SK-N-SH (cell line): ENCODE results near the gene UNK. TPM values are rescaled to one million over a fixed set of nuclear protein-coding genes. Genes with fewer than 3 reads are reported as not detected.

Experiments
- CTCF ChIA-PET: fragments of 300-600, 350-600 bp; formaldehyde crosslinking; extraction: SDS; loops from one replicate; lab custom pipeline; 2021; lab: Yijun Ruan, JAX
- POLR2A ChIA-PET: fragments of 350-600 bp; sonication (Branson Sonifier 250); formaldehyde crosslinking; extraction: SDS; loops from one replicate; lab custom pipeline; 2020; ENCODE audit warnings: antibody characterized with exemption, inconsistent platforms; lab: Yijun Ruan, JAX
- DNase-seq: peaks from one replicate; pipeline ENCODE4 v3.0.0; 2012
- H2AFZ ChIP-seq: fragments of 200-600 bp; sonication (generic); 2 replicates; pipeline ENCODE4 v1.8.1; 2016; ENCODE audit warnings: antibody characterized with exemption, mild to moderate bottlenecking, low read depth
- H3F3A ChIP-seq: fragments of 200-600 bp; sonication (generic); replicated peaks from 2 replicates; pipeline ENCODE3; 2016; ENCODE audit warnings: antibody characterized with exemption, mild to moderate bottlenecking; ENCODE audit not compliant: insufficient read depth
- H3K27ac ChIP-seq, 2 experiments: fragments of 200-500 bp in 1 of 2; fragments of 200-600 bp in 1 of 2; sonication (Bioruptor generic) in 1 of 2; sonication (generic), shearing (Covaris generic) in 1 of 2; 2 replicates each; pipeline versions ENCODE4 v1.5.1 to v1.6.1; 2014 to 2016; ENCODE audit warnings: low read depth in 2 of 2, inconsistent platforms in 1 of 2, low read length in 1 of 2, mild to moderate bottlenecking in 1 of 2, mixed read lengths in 1 of 2
- H3K27me3 ChIP-seq: fragments of 200-600 bp; sonication (generic), shearing (Covaris generic); 2 replicates; pipeline ENCODE4 v1.6.1; 2016; ENCODE audit warnings: mixed run types; ENCODE audit not compliant: insufficient read depth
- H3K36me3 ChIP-seq, 2 experiments: fragments of 200-500 bp in 1 of 2; fragments of 200-600 bp in 1 of 2; sonication (Bioruptor generic) in 1 of 2; sonication (generic) in 1 of 2; replicated peaks in 1 of 2; 2 replicates each; pipeline versions ENCODE3 to v1.5.1; 2014 to 2016; ENCODE audit warnings: low read length in 1 of 2, mild to moderate bottlenecking in 1 of 2; ENCODE audit not compliant: insufficient read depth in 2 of 2, control insufficient read depth in 1 of 2
- H3K4me1 ChIP-seq, 2 experiments: fragments of 200-500 bp in 1 of 2; fragments of 200-600 bp in 1 of 2; sonication (Bioruptor generic) in 1 of 2; sonication (generic), shearing (Covaris generic) in 1 of 2; 2 replicates each; pipeline versions ENCODE4 v1.5.1 to v1.6.1; 2014 to 2016; ENCODE audit warnings: low read depth in 1 of 2, low read length in 1 of 2, mixed run types in 1 of 2; ENCODE audit not compliant: insufficient read depth in 2 of 2, control insufficient read depth in 1 of 2
- H3K4me2 ChIP-seq: fragments of 200-600 bp; sonication (generic), shearing (Covaris generic); 2 replicates; pipeline ENCODE4 v1.6.1; 2017; ENCODE audit warnings: mixed run types
- H3K4me3 ChIP-seq, 2 experiments: fragments of 200-500 bp in 1 of 2; fragments of 200-600 bp in 1 of 2; sonication (Bioruptor generic) in 1 of 2; sonication (generic), shearing (Covaris generic) in 1 of 2; 2 replicates each; pipeline versions ENCODE4 v1.5.1 to v1.8.1; 2014 to 2016; ENCODE audit warnings: low read depth in 2 of 2, inconsistent platforms in 1 of 2, low read length in 1 of 2, mild to moderate bottlenecking in 1 of 2, mixed read lengths in 1 of 2, moderate library complexity in 1 of 2
- H3K79me2 ChIP-seq: fragments of 200-600 bp; sonication (generic); 2 replicates; pipeline ENCODE4 v1.8.1; 2017; ENCODE audit warnings: mild to moderate bottlenecking; ENCODE audit not compliant: insufficient read depth
- H3K9ac ChIP-seq: fragments of 200-600 bp; sonication (generic); 2 replicates; pipeline ENCODE4 v1.6.1; 2017; ENCODE audit warnings: mixed run types
- H3K9me2 ChIP-seq: fragments of 200-600 bp; sonication (generic); 2 replicates; pipeline ENCODE4 v1.6.1; 2017; ENCODE audit warnings: mixed run types
- H3K9me3 ChIP-seq: fragments of 200-600 bp; sonication (generic); 2 replicates; pipeline ENCODE4 v1.6.1; 2017; ENCODE audit warnings: mixed run types, mild to moderate bottlenecking, moderate library complexity
- H4K20me1 ChIP-seq: fragments of 200-600 bp; sonication (generic); 2 replicates; pipeline ENCODE4 v1.6.1; 2017; ENCODE audit warnings: mild to moderate bottlenecking, mixed run types; ENCODE audit not compliant: insufficient read depth
- CHD2 ChIP-seq: fragments of 150-350 bp; IDR thresholded peaks from 2 replicates; pipeline ENCODE4 v1.6.1; 2018; ENCODE audit warnings: low read length; ENCODE audit not compliant: partially characterized antibody
- ELF1 ChIP-seq: IDR thresholded peaks from 2 replicates; pipeline ENCODE4 v1.4.0; 2012
- EZH2phosphoT487 ChIP-seq: fragments of 200-600 bp; sonication (generic); IDR thresholded peaks from 2 replicates; pipeline ENCODE4 v1.6.1; 2017; ENCODE audit warnings: low read depth, mixed run types, mild to moderate bottlenecking, antibody characterized with exemption, moderate library complexity, borderline replicate concordance
- FOSL2 ChIP-seq: IDR thresholded peaks from 2 replicates; pipeline ENCODE4 v1.4.0; 2012; ENCODE audit warnings: low read depth, mild to moderate bottlenecking, moderate library complexity, borderline replicate concordance
- FOXJ3 ChIP-seq: sonication (generic); formaldehyde crosslinking; IDR thresholded peaks from 2 replicates; pipeline ENCODE4 v1.5.1; 2020; ENCODE audit warnings: mild to moderate bottlenecking, missing genetic modification reagents
- FOXM1 ChIP-seq: IDR thresholded peaks from 2 replicates; pipeline ENCODE4 v1.4.0; 2012; ENCODE audit warnings: low read depth, mild to moderate bottlenecking
- GABPA ChIP-seq: IDR thresholded peaks from 2 replicates; pipeline ENCODE4 v1.4.0; 2012; ENCODE audit warnings: low read depth, mild to moderate bottlenecking
- GATA2 ChIP-seq: sonication (generic); formaldehyde crosslinking; IDR thresholded peaks from 2 replicates; pipeline ENCODE4 v1.5.0; 2020; ENCODE audit warnings: mild to moderate bottlenecking, missing genetic modification reagents
- JUND ChIP-seq: IDR thresholded peaks from 2 replicates; pipeline ENCODE4 v1.4.0; 2012
- MEF2A ChIP-seq: IDR thresholded peaks from 2 replicates; pipeline ENCODE4 v1.4.0; 2012; ENCODE audit warnings: low read depth, borderline replicate concordance
- MXI1 ChIP-seq: IDR thresholded peaks from 2 replicates; pipeline ENCODE4 v1.6.1; 2012; ENCODE audit warnings: mild to moderate bottlenecking, low read depth, low read length, improper control_type of control experiment
- NFIC ChIP-seq: IDR thresholded peaks from 2 replicates; pipeline ENCODE4 v1.4.0; 2012; ENCODE audit warnings: borderline replicate concordance
- NRF1 ChIP-seq: IDR thresholded peaks from 2 replicates; pipeline ENCODE4 v1.6.1; 2012; ENCODE audit warnings: low read depth, mild to moderate bottlenecking, low read length
- POLR2AphosphoS5 ChIP-seq: IDR thresholded peaks from 2 replicates; pipeline ENCODE4 v1.6.1; 2012; ENCODE audit warnings: low read depth, low read length
- RCOR1 ChIP-seq: fragments of 150-350 bp; IDR thresholded peaks from 2 replicates; pipeline ENCODE4 v1.6.1; 2017; ENCODE audit warnings: antibody characterized with exemption, low read length
- REST ChIP-seq: IDR thresholded peaks from 2 replicates; pipeline ENCODE4 v1.6.1; 2012; ENCODE audit warnings: mild to moderate bottlenecking, low read depth, low read length, moderate library complexity
- RXRA ChIP-seq: IDR thresholded peaks from 2 replicates; pipeline ENCODE4 v1.4.0; 2012; ENCODE audit warnings: low read depth, mild to moderate bottlenecking, borderline replicate concordance
- SIN3A ChIP-seq: IDR thresholded peaks from 2 replicates; pipeline ENCODE4 v1.6.1; 2012; ENCODE audit warnings: low read depth, mild to moderate bottlenecking, low read length, moderate library complexity, borderline replicate concordance
- SMC3 ChIP-seq: IDR thresholded peaks from 2 replicates; pipeline ENCODE4 v1.6.1; 2012; ENCODE audit warnings: low read depth, low read length, improper control_type of control experiment
- TAF1 ChIP-seq: IDR thresholded peaks from 2 replicates; pipeline ENCODE4 v1.6.1; 2012; ENCODE audit warnings: low read depth, mild to moderate bottlenecking, low read length, moderate library complexity, borderline replicate concordance
- TCF12 ChIP-seq: IDR thresholded peaks from 2 replicates; pipeline ENCODE4 v1.4.0; 2012
- TEAD4 ChIP-seq: IDR thresholded peaks from 2 replicates; pipeline ENCODE4 v1.4.0; 2012; ENCODE audit warnings: mild to moderate bottlenecking, borderline replicate concordance; ENCODE audit not compliant: insufficient read depth
- WGBS: methylation state at CpG from one replicate; pipeline ENCODE4 v1.1.6; 2017; ENCODE audit warnings: low lambda C conversion rate; 5-methylcytosine and 5-hydroxymethylcytosine counted together
- polyA plus RNA-seq, 3 experiments: library from polyadenylated mRNA; depleted of rRNA; stranded (reverse); fragments of >200 nt; gene quantifications; 2 replicates each; pipeline ENCODE4 v1.2.3, GENCODE V29; 2012
- TF ChIP-seq, protein P1 (sequence below): fragments of 200-600 bp; sonication (generic); IDR thresholded peaks from 2 replicates; pipeline ENCODE4 v1.6.1; 2017; ENCODE audit warnings: antibody characterized with exemption, mild to moderate bottlenecking, moderate library complexity
- TF ChIP-seq, protein P2 (sequence below): fragments of 150-350 bp; IDR thresholded peaks from 2 replicates; pipeline ENCODE4 v1.6.1; 2016; ENCODE audit warnings: mild to moderate bottlenecking, low read depth, low read length
- TF ChIP-seq, protein P3 (sequence below): IDR thresholded peaks from 2 replicates; pipeline ENCODE4 v1.4.0; 2012; ENCODE audit warnings: low read depth, borderline replicate concordance

Gene UNK
- polyA plus RNA-seq, 1 of the 3 experiments (the other 2 are of a cell fraction) = 24.8 TPM

DNA sequence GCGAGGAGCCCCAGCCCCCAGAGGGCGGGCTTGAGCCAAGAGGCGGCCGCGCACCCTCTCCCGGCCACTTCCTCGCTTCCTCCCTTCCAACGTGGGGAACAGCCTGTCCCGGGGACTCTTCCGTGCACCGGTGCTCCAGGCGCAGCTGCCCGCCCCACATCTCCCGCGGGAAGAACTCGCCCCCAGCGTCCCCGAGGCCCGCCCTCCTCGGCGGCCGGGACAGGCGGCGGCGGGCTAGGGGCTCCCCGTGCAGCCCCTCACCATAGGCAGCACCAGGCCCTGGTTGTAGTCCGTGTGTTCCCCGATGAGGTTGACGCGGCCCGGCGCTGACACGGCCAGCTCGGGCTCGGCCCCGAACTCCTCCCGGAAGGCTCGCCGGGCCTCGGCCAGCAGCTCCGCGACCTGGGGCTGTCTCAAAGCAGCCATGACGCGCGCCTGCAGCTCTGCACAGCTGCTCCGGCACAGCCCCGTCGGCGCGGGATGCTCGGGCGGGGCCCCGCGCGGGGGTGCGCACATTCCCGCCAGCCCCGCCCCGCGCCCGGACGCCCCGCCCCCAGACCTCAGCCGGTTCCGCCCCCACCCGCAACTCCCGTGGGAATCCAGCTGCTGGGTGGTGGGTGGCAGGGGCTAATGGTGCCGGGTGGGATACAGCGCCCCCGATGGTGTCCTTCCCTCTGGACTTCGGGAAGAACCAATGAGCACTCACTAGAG lies 19.7 kb upstream of the UNK start, which contains the start of gene GALK1:
TSS of gene GALK1 (minus strand) at position 482 of the 711 bp plus-strand sequence. CDS start at position 426, 56 bp downstream.
- peak within 1 kb of the TSS; percentile 33 to 44; a peak in 3 of 4 replicates for H3K27ac ChIP-seq
- peak; percentile 98 for DNase-seq
- H3K9ac ChIP-seq = peak within 1 kb of the TSS; percentile 71
- no peaks in the 10 kb centered on the region for H4K20me1 ChIP-seq
- H3K9me3 ChIP-seq = no peaks in the 10 kb centered on the region
- H3K27me3 ChIP-seq = no peaks in the 10 kb centered on the region
- POLR2A ChIA-PET = interaction anchor here (0.9 to 8.4 kb wide), 9 partner anchors 10 to 65 kb away, joined by 3 to 161 read pairs (median 8); partner anchors contain the start of gene UNK
- 2% methylated on average over 43 of the region's 71 CpGs for WGBS
- peak within 1 kb of the TSS; percentile 58 to 92 for H3K4me3 ChIP-seq
- peaks cover 0 to 3% of the 10 kb centered on the region in 2 experiments for H3K36me3 ChIP-seq
- H3K4me1 ChIP-seq = peaks cover 8 to 19% of the 10 kb centered on the region in 2 experiments; a peak in 2 of 4 replicates
- H3K4me2 ChIP-seq = peak within 1 kb of the TSS; percentile 98
- peaks cover 20% of the 10 kb centered on the region for H3F3A ChIP-seq
- CTCF ChIA-PET = interaction anchor here (0.8 to 31.4 kb wide), 26 partner anchors 10 to 697 kb away, joined by 3 to 1370 read pairs (median 5); partner anchors contain the start of genes SMIM5, TRIM65, UNC13D and UNK
- H3K79me2 ChIP-seq = no peaks in the 10 kb centered on the region
- H3K9me2 ChIP-seq = no peaks in the 10 kb centered on the region
- peak within 1 kb of the TSS; percentile 99 for H2AFZ ChIP-seq
- no peak for TF ChIP-seq TCF12
- TF ChIP-seq RXRA = no peak
- TF ChIP-seq FOSL2 = no peak
- TF ChIP-seq FOXJ3 (CRISPR knock-in tag) = no peak
- no peak for TF ChIP-seq MEF2A
- no peak; the same call in 1 of the 2 replicates for TF ChIP-seq MXI1
- peak; percentile 57 for TF ChIP-seq NRF1
- TF ChIP-seq NFIC = no peak
- TF ChIP-seq, protein P1, sequence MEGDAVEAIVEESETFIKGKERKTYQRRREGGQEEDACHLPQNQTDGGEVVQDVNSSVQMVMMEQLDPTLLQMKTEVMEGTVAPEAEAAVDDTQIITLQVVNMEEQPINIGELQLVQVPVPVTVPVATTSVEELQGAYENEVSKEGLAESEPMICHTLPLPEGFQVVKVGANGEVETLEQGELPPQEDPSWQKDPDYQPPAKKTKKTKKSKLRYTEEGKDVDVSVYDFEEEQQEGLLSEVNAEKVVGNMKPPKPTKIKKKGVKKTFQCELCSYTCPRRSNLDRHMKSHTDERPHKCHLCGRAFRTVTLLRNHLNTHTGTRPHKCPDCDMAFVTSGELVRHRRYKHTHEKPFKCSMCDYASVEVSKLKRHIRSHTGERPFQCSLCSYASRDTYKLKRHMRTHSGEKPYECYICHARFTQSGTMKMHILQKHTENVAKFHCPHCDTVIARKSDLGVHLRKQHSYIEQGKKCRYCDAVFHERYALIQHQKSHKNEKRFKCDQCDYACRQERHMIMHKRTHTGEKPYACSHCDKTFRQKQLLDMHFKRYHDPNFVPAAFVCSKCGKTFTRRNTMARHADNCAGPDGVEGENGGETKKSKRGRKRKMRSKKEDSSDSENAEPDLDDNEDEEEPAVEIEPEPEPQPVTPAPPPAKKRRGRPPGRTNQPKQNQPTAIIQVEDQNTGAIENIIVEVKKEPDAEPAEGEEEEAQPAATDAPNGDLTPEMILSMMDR = peak; percentile 38
- 0 out of 2 replicates have a peak, but pooled peaks have one; percentile 10 for TF ChIP-seq SMC3
- TF ChIP-seq SIN3A = 0 out of 2 replicates have a peak, but pooled peaks have one; percentile 51
- no peak for TF ChIP-seq GABPA
- TF ChIP-seq JUND = no peak
- no peak for TF ChIP-seq EZH2phosphoT487
- 0 out of 2 replicates have a peak, but pooled peaks have one; percentile 38 for TF ChIP-seq FOXM1
- TF ChIP-seq RCOR1 = no peak; the same call in 1 of the 2 replicates
- peak; percentile 54 for TF ChIP-seq CHD2
- TF ChIP-seq GATA2 (CRISPR knock-in tag) = no peak
- no peak for TF ChIP-seq POLR2AphosphoS5
- no peak for TF ChIP-seq REST
- no peak for TF ChIP-seq TEAD4
- TF ChIP-seq ELF1 = no peak
- no peak for TF ChIP-seq TAF1
- TF ChIP-seq, protein P2, sequence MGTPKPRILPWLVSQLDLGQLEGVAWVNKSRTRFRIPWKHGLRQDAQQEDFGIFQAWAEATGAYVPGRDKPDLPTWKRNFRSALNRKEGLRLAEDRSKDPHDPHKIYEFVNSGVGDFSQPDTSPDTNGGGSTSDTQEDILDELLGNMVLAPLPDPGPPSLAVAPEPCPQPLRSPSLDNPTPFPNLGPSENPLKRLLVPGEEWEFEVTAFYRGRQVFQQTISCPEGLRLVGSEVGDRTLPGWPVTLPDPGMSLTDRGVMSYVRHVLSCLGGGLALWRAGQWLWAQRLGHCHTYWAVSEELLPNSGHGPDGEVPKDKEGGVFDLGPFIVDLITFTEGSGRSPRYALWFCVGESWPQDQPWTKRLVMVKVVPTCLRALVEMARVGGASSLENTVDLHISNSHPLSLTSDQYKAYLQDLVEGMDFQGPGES = no peak
- TF ChIP-seq, protein P3, sequence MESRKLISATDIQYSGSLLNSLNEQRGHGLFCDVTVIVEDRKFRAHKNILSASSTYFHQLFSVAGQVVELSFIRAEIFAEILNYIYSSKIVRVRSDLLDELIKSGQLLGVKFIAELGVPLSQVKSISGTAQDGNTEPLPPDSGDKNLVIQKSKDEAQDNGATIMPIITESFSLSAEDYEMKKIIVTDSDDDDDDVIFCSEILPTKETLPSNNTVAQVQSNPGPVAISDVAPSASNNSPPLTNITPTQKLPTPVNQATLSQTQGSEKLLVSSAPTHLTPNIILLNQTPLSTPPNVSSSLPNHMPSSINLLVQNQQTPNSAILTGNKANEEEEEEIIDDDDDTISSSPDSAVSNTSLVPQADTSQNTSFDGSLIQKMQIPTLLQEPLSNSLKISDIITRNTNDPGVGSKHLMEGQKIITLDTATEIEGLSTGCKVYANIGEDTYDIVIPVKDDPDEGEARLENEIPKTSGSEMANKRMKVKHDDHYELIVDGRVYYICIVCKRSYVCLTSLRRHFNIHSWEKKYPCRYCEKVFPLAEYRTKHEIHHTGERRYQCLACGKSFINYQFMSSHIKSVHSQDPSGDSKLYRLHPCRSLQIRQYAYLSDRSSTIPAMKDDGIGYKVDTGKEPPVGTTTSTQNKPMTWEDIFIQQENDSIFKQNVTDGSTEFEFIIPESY = no peak
